Right forelimb (tissue), 1 donor: Measurements from ENCODE around the gene LIMCH1.

ENCODE experiments used
- DNase-seq: peaks from one replicate; pipeline ENCODE4 v3.0.0-alpha.2; 2018

The LIMCH1 gene

GRCh38 chr4:41569961-41570360 lies 32.0 kb downstream of the LIMCH1 start:
- no peak for DNase-seq

GRCh38 chr4:41571422-41571821 lies 33.5 kb downstream of the LIMCH1 start:
- DNase-seq: no peak

GRCh38 chr4:41572516-41572915 lies 34.6 kb downstream of the LIMCH1 start:
- no peak for DNase-seq

- DNase-seq: no peak
Measured at GRCh38 chr4:41572956-41573355, 35.0 kb downstream of the LIMCH1 start.

GRCh38 chr4:41573502-41574001 lies 35.6 kb downstream of the LIMCH1 start:
- no peak for DNase-seq

- no peak for DNase-seq
Measured at GRCh38 chr4:41575207-41575606, 37.2 kb downstream of the LIMCH1 start.

GRCh38 chr4:41575665-41576064 lies 37.7 kb downstream of the LIMCH1 start:
- no peak for DNase-seq

GRCh38 chr4:41579043-41579442 lies 41.1 kb downstream of the LIMCH1 start:
- DNase-seq: no peak

GRCh38 chr4:41579526-41579925 lies 41.6 kb downstream of the LIMCH1 start:
- no peak for DNase-seq

GRCh38 chr4:41580007-41580406 lies 42.0 kb downstream of the LIMCH1 start:
- no peak for DNase-seq

- no peak for DNase-seq
Measured at GRCh38 chr4:41586675-41587225, 48.8 kb downstream of the LIMCH1 start.

GRCh38 chr4:41587286-41587685 lies 49.3 kb downstream of the LIMCH1 start:
- no peak for DNase-seq

- DNase-seq: no peak
Measured at GRCh38 chr4:41590591-41590990, 52.6 kb downstream of the LIMCH1 start.

GRCh38 chr4:41594432-41594831 lies 56.5 kb downstream of the LIMCH1 start:
- DNase-seq: peak; percentile 49

- no peak for DNase-seq
Measured at GRCh38 chr4:41597494-41597893, 59.5 kb downstream of the LIMCH1 start.

GRCh38 chr4:41598580-41598979 lies 60.6 kb downstream of the LIMCH1 start:
- no peak for DNase-seq

GRCh38 chr4:41599192-41599786 lies 61.3 kb downstream of the LIMCH1 start:
- DNase-seq: no peak

- DNase-seq: no peak
Measured at GRCh38 chr4:41600243-41600912, 62.4 kb downstream of the LIMCH1 start.

- DNase-seq: no peak
Measured at GRCh38 chr4:41601025-41601424, 63.1 kb downstream of the LIMCH1 start.

GRCh38 chr4:41602113-41602512 lies 64.2 kb downstream of the LIMCH1 start:
- DNase-seq: no peak

GRCh38 chr4:41602886-41603498 lies 65.0 kb downstream of the LIMCH1 start:
- DNase-seq: no peak

GRCh38 chr4:41609851-41610250 lies 71.9 kb downstream of the LIMCH1 start:
- no peak for DNase-seq

GRCh38 chr4:41610474-41610873 lies 72.5 kb downstream of the LIMCH1 start:
- no peak for DNase-seq
